Peyer's patch (tissue), 4 donors: ENCODE measurements around the gene TPTE2.

Experiments used
- POLR2A ChIP-seq, 2 donors: fragments of 450-650 bp; IDR thresholded peaks; one replicate each; pipeline ENCODE4 v1.5.1; 2017; ENCODE audit warnings: antibody characterized with exemption in 2 of 2, mild to moderate bottlenecking in 2 of 2, moderate library complexity in 2 of 2
- TF ChIP-seq, protein P1 (sequence below), 6 experiments: fragments of 450-650 bp in 4 of 6; fragments of 200-600 bp in 2 of 6; sonication (generic) in 1 of 6; IDR thresholded peaks; one replicate each; pipeline ENCODE4 v1.5.1; 2017 to 2019; ENCODE audit warnings: antibody characterized with exemption in 6 of 6, mild to moderate bottlenecking in 3 of 6, moderate library complexity in 1 of 6

DNA sequence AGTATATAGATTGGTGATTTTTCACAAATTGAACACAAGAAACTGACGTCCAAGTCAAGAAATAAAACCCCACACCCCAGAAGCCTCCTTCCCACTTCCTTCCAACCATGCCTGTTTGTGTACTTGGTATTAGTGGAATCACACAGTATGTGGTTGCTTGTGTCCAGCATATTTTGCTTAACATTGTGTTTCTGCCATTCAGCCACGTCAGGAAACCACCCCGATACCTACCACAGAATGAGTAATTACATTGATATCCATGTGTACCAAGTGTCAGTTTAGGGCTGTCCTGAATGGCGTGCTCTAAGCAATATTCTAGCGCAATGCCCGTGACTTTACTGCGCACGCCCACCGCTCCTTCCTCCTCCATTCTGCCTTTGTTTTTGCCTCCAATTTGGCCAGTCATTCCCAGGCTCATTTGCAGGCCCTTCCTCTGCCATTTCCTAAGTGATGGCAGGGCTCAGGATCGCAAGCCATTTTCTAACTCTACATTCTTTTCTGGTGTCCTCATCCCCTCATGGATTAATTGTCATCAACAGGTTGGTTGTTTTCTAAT lies 46.3 kb upstream of the TPTE2 start:
- no peak for TF ChIP-seq POLR2A (IDR thresholded peaks at IDR 0.05)
- TF ChIP-seq, protein P1, sequence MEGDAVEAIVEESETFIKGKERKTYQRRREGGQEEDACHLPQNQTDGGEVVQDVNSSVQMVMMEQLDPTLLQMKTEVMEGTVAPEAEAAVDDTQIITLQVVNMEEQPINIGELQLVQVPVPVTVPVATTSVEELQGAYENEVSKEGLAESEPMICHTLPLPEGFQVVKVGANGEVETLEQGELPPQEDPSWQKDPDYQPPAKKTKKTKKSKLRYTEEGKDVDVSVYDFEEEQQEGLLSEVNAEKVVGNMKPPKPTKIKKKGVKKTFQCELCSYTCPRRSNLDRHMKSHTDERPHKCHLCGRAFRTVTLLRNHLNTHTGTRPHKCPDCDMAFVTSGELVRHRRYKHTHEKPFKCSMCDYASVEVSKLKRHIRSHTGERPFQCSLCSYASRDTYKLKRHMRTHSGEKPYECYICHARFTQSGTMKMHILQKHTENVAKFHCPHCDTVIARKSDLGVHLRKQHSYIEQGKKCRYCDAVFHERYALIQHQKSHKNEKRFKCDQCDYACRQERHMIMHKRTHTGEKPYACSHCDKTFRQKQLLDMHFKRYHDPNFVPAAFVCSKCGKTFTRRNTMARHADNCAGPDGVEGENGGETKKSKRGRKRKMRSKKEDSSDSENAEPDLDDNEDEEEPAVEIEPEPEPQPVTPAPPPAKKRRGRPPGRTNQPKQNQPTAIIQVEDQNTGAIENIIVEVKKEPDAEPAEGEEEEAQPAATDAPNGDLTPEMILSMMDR (IDR thresholded peaks at IDR 0.05), result no peak
